Medulla oblongata (tissue), 1 donor: ENCODE measurements around the gene PDCD4.
"Not testable (repeated sequence)": the region's sequence is repeated elsewhere in the genome, so short reads cannot be mapped to it uniquely, and the experiment has no call there.

ENCODE experiments used
- DNase-seq: peaks from one replicate; pipeline ENCODE4 v3.0.0-alpha.2; 2015; ENCODE audit errors: extremely low spot score

PDCD4 gene

DNA sequence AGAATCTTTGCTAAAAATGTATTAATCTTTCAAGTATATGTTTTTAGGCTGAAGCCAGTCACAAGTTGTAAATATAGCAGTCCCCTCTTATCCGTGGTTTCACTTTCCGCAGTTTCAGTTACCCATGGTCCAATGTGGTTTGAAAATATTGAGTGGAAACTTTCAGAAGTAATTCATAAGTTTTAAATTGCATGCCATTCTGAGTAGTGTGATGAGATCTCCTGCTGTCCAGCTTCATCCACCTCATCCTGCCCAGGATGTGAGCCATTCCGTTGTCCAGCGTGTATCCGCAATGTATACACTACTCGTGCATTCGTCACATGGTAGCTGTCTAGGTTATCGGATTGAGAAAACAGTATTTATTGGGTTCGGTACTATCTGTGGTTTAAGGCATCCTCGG, 12.2 kb downstream of the PDCD4 start:
- no peak for DNase-seq

DNA sequence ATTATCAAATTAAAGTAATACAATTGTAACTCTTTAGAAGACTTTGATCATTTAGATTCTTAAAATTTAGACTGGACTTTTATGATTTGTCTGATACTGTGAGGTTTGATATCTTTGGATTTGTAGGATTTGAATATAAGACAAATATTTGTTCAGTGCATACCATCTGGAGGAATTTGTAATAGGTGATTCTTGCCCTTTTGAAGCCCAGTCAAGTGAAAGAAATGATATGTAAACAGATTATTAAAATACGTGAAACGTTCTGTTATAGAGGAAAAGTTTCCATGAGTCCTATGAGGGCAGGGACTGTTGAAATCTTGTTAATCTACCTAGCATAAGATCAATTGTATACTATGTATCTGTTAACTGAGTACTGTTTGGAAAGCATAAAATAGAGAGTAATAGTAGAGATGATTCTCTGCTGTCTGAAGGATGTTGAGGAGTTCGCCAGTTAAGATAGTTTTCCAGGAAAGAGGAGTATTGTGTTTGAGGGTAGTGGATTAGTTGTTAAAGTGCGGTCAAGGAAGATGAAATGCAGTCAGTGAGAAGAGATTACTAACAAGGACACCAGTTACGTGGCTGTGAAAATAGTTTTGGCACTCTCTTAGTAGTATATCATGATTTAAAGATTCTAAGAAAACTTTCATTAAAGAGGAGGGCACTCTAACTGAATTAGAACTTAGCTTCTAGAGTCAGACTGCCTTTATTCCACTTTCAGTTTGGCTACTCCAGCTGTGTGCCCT, 14.4 kb downstream of the PDCD4 start:
- DNase-seq: no peak

DNA sequence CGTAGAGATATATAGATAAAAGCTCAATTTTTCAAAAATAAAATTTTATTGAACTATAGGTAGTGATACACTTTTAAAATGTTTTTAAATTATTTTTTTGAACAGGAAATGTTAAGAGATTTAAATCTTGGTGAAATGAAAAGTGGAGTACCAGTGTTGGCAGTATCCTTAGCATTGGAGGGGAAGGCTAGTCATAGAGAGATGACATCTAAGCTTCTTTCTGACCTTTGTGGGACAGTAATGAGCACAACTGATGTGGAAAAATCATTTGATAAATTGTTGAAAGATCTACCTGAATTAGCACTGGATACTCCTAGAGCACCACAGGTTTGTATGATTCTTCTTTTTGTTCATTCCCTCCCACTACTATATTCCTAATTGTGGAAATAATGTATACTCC, 15.8 kb downstream of the PDCD4 start:
- DNase-seq: no peak

DNA sequence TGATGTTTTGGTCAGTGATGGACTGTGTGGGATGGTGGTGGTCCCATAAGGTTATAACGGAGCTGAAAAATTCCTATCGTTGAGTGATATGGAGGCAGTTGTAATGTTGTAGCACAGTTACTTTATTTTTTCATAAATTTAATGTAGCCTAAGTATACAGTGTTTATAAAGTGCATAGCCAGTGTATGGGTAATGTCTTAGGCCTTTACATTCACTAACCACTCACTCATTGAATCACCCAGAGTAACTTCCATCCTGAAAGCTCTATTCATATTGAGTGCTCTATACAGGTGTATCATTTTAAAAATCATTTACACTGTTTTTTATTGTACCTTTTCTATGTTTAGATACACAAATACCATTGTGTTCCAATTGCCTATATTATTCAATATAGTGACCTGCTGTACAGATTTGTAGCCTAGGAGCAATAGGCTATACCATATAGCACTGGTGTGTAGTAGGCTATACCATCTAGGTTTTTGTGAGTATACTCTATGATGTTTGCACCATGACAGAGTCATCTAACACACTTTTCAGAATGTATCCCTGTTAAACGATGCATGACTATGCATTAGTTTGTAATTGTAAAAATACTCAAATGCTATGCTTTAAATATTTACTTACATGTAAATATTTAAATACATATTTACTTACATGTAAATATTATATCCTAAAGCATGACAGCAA, 21.0 kb downstream of the PDCD4 start:
- no peak for DNase-seq

DNA sequence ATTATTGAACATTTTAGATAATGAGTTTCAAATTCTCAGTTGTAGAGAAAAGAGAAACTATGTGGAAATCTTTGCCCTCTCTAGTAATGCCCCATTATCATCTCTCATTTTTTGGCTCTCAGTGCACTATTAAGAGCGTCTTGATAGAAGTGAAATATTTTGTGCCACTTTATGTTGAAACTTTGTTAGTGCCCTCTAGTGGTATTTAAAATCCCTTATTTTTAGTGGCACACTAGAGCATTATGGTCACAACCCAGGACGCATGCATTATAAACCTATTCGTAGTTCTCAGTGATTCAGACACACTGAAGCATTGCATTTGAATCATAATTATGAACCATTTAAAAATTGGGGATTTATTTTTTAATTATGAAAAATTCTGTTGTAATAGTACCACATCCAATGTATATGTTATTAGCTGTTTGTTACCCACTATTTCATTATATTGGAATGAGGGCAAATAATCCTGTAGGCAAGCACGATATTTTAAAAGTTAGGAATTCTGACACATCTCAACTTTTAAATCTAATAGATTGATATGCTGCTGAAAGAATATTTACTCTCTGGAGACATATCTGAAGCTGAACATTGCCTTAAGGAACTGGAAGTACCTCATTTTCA, 21.9 kb downstream of the PDCD4 start:
- DNase-seq: peak; percentile 73

DNA sequence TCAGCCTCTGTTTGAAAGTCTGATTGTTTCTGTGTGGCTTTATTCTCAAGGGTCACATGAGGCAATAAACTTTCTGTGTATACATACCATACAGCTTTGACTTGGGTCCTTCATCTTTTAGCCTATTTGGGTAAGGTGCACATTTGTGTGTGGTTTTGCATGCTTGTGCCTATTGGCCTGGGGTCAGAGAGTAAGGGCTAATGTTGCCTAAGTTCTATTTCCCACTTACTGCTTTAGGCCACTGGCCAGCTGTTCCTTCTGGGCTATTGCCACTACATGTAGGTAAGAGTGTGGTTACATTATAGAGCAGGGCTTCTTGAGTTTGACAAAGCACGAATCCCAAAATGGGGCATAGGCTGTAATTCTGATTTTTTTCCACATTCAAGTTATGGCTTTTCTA, 25.5 kb downstream of the PDCD4 start:
- DNase-seq: no peak

DNA sequence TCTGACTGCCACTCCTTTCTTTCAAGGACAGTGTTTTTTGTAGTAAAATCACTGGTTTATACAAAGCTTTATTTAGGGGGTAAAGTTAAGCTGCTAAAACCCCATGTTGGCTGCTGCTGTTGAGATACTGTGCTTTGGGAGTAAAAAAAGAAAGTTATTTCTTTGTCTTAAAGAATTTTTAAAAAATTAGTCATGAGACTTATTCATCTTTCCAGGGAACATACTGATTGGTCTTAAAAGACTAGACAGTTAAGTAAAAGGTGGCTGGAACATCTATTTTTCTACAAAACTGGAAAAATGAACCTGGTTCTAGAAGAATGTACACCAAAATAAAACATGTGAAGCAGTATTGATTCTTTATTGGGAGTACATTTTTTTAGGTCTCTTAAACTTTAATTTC, 26.7 kb downstream of the PDCD4 start:
- DNase-seq: no peak

DNA sequence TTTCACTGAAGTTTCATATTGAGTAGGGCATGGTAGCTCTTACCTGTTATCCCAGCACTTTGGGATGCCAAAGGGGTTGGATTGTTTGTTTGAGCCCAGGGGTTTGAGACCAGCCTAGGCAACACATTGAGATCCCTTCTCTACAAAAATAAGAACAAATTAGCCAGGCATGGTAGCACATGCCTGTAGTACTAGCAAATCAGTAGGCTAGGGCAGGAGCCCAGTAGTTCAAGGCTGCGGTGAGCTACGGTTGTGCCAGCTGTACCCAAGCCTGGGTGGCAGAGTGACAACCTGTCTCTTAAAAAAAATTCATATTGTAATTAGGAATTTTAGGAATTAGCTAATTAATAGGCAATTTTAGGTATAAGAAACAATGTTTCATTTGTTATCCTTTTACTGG, 29.3 kb downstream of the PDCD4 start:
- DNase-seq: no peak

DNA sequence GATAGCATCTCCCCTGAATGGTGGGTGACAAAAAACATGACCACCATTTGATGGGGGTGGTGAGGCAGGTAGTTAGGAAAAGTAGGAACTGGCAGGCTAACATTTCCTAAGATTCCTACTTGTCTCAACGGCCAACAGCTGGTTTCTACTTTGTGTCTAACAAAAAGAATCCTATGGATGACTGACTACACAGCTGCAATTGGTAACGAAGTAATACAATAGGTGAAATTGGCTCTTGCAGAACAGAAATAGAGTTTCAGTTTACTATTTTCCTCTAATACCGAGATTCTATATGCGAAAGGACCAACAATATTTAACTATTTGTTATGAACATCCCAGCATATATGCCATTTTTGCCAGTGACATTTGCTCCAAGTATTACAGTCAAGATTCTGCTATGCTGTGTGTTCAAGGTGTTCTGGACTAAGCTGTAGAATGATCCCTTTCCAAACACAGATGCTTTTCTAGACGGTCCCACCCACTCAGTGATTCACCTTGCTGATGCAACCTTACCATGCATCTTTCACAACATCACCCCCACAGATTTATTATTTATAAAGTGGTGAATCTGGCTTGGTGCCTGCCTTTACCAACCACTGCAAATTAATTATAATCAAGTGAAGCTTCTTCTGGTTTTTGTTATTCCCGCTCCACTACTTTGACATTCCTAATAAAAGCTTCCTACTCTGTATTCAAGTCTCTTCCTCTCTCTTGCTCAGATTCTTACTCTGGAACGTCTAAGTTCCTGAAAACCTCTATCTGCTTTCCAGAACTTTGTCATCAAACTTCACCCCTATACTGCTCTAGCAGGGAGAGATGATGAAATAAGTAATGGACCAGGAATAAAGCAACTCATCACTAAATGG, 30.5 kb downstream of the PDCD4 start:
- no peak for DNase-seq

DNA sequence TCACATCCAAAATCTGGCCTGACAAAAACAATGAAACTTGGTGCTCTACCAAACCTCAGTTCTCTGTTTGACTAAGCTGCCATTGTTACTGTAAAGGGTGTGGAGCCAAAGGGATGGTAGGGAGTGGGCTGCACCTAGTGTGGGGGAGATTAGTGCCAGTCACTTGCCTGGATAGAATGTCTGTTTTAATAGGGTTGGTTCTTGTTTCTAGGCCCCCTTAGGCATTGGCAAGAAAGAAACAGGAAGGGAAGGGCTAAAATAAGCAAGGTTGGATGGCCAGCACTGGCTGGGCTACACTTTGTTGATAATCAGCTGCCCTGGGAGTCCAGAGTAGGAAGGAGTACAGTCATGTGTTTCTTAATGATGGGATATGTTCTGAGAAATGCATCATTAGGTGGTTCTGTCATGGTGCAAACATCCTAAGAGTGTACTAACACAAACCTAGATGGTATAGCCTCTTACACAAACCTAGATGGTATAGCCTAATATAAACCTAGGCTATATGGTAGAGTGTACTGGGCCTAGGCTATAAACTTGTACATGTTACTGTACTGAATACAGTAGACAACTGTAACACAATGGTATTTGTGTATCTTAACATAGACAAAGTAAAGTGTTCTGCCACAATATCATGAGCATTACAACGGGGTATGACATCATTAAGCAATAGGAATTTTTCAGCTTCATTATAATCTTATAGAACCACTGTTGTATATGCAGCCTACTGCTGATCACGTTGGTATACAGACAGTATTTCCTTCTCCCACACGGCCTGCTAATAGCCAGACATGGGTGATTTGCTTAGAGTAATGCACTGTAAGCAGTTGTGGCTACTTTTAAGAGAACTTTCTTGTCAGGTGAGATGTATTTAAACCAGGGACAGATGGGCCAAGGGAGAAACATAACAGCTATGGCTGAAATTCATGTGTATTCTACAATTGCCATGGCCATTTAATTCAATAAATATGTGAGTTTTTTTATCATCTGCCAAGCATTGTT, 31.9 kb downstream of the PDCD4 start:
- DNase-seq: no peak

DNA sequence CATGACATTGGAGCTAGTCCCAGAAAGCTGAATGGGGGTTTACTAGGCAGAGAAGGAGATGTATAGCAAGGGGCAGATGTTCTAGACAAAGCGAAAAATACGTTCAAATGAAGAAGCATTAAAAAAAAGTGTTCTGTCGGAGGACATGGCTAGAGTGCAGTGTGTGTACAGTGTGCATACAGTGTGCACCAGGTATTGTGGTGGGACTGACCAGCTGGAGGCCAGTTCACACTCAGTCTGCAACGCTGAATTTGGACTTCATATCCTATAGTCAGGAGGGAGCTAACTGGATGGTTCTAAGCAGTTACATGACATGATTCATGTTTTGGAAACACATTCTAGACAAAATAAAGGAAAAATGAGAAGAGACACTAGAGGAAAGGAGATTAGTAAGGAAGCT, 38.4 kb downstream of the PDCD4 start:
- DNase-seq: no peak

DNA sequence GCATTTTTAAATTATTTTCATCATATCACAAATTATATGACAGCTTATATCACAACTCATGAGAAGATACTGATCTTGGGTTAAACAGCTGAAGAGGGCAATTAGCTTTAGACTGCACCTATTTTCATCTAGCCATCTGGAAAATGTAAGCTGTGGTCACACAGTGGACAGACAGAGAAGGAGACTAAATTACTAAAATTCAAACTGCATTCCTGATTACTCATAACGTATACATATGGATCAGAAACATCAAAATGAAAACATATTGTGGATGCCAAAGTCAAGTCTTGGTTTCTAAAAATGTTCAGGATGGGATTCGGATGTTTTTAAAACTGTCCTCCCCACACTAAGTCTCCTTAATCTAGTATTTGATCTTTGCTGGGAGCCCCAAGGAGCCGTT, 40.6 kb downstream of the PDCD4 start:
- DNase-seq: no peak

DNA sequence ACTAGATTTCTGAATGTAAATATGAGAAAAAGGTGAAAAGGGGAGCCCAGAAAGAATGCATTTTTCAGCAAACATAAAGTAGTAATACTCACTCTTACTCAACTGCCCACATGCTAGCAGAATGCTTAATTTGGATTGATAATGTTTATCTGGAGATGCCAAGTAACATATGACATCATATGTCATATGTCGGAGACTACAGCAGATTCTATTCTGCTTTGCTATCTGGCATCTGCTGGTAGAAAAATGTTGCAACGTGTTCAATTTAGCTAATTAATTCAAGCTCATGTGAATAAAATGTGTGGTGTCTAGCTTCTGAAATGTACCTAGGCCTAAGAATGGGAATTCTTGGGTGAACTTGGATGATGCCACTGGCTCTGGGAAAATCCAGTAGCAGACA, 42.7 kb downstream of the PDCD4 start:
- DNase-seq: no peak

DNA sequence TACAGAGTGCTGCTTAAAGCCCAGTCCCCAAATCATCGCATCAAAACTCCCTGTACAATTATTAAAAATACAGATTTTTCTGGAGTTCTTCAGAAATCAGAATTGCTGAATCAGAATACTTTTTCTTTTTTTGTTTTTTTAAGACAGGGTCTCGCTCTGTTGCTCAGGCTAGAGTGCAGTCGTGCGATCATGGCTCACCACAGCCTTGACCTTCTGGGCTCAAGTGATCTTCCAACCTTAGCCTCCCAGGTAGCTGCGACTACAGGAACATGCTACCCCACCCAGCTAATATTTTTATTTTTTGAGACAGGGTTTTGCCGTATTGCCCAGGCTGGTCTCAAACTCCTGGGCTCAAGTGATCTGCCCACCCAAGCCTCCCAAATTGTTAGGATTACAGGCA, 43.3 kb downstream of the PDCD4 start:
- no peak for DNase-seq

DNA sequence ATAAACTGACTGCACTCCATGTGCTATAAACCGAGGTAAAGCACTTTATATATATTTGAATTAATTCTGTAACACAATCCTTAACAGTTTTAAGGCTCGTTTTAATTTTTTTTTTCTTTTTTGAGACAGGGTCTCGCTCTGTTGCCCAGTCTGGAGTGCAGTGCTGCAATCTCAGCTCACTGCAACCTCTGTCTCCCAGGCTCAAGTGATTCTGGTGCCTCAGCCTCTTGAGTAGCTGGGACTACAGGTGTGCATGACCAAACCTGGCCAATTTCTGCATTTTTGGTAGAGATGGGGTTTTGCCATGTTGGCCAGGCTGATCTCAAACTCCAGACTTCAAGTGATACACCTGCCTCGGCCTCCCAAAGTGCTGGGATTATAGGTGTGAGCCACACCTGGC, 43.9 kb downstream of the PDCD4 start:
- DNase-seq: not testable (repeated sequence)

DNA sequence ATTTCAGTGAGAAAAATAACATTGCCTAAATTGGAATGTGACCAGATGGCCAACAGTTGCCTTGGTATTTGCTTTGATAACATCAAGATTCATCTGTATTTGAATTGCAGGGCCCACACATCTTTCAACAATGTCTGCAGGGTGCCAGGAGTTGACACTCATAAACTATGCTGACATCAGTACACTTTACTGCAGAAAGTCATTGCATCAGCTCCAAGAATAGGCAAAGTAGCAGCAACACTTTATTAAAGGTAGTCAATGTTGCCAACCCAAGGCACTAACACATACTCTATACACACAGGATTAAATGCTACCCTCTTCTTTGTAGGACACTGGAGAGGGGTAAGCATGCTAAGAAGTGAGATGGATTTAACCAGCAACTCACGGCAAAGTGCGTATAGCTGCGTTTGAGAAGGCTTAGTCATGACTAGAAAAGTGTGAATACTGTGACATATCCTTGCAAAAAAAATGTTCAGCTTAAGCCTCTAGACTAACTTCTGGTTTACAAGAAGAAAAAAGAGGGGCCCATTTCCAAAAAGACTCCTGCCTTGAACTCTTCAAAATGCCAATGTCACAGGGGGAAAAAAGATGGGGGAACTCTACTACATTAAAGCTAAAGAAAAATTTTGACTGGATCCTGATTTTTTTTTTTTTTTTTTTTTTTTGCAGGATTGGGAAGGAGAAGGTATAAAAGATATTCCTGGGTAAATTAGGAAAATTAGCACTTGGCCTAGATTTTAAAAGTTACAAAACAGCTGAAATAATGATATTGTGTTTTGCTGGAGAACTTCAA, 45.0 kb downstream of the PDCD4 start:
- no peak for DNase-seq

DNA sequence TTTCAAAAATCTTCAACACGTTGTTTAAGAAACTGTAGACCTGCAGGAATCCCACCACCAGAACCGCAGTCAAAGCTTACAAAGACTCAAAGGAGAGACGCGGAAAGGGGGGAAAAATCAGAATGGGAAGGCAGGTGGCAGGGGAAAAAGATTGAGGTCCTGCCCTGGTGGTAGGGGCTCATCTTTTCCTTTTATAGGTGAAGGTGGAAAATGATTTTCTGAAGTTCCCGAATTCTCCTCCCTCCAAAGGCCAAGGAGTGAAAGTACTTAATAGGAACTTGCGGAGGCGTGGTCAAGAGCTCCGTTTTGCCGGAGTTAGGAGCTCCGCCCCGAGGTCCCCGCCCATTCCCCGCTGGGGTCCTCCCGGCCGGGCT, 46.5 kb downstream of the PDCD4 start:
- peak; percentile 95 for DNase-seq

DNA sequence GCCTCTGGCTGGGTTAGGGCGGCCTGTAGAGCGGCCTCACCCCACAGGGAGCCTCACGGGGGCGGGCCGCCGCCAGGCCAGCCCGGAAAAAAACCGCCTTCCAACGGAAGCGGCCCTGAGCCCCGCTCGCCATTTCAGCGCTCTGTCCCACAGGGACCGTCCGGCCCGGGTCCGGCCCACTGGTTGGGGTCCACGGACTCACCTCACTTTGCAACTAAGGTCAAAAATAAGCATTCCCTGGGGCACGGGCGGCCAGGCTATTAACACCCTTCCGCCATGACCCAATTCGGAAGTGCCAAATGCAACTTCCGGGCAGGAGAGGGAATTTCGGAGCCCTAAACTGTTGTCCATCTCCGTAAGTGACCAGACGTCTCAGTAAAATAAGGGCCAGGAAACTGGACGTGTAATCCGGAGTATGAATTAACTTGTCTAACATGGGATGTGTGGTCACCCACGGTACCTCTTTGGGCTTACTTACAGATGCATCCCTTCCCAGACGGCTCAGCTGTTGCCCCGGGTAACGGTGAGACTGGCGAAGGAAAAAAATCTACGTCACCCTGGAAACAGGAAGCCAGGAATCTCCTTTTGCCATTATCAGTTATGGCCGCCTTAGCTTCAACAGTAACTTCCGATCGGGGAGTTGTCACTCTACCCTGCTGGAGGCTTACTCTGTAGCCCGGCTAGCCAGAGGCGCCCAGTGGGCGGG, 47.1 kb downstream of the PDCD4 start, which contains the start of gene BBIP1:
TSS of gene BBIP1 (minus strand) at position 538 of the 706 bp plus-strand sequence. CDS start 1,023 bp downstream, outside the sequence.
- peak; percentile 100 for DNase-seq

DNA sequence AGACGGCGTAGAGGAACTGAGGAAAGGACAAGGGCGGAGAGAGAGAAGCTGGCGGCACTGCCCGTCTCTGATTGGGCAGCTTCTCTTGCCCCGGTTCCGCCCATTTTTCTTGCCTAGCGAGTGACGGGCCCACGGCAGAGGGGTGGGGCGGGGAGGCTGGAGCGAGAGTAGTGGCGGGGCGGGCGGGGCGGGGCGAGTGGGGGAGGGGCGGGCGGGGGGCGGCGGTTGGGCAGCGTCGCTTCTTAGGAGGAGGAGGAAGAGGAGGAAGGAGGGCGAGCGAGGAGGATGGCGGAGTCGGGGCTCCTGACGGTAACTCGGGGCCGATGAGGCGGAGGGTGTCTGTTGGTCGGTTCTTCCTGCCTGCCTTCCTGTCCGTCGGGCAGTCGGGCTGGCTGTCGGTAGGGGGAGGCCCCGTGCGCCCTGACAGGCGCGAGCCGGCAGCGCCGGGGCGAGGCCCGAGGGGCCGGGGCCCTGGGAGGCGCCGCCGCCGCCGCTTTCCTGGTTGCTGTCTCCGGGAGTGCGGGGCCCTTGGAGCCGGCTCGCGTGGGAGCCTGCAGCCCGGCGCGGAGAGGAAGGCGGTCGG, 47.7 kb downstream of the PDCD4 start, which contains the start of gene SHOC2:
TSS of gene SHOC2 (plus strand) at position 256 of the 583 bp plus-strand sequence. CDS start 44,755 bp downstream, outside the sequence.
- no peak for DNase-seq
